GM12892 (cell line): ENCODE measurements around the gene FBN3.

Experiments
- POLR2A ChIP-seq: IDR thresholded peaks from 2 replicates; pipeline ENCODE4 v1.6.1; 2011; ENCODE audit warnings: low read depth, low read length, control low read depth
- POLR2AphosphoS5 ChIP-seq: IDR thresholded peaks from 2 replicates; pipeline ENCODE4 v1.6.1; 2011; ENCODE audit warnings: low read depth, low read length, control low read depth
- TAF1 ChIP-seq: IDR thresholded peaks from 2 replicates; pipeline ENCODE4 v1.6.1; 2011; ENCODE audit warnings: low read depth, mild to moderate bottlenecking, control low read depth, low read length, borderline replicate concordance

DNA sequence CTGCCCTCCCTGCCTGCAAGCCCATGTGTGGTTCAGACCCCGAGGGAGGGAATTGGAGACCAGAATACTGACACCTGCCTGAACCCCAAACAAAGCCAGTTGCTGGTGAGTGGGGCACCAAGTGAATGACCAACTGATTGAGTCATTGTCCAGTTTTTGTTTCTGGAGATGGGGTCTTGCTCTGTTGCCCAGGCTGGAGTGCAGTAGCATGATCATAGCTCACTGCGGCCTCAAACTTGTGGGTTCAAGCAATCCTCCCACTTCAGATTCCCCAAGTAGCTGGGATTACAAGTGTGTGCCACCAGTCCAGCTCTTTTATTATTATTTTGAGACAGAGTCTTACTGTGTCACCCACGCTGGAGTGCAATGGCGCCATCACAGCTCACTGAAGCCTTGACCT is 92.9 kb downstream of the FBN3 start:
- no peak for TF ChIP-seq POLR2AphosphoS5
- TF ChIP-seq TAF1, result no peak
- no peak for TF ChIP-seq POLR2A
